Eye (tissue), 1 donor: ENCODE results near the gene RAI1.
A peak's percentile ranks its signal among the peaks of the same experiment; 100 is the strongest.
"Not testable (repeated sequence)": the region's sequence is repeated elsewhere in the genome, so short reads cannot be mapped to it uniquely, and the experiment has no call there.

ENCODE experiments used
- DNase-seq: peaks from one replicate; pipeline ENCODE4 v3.0.0-alpha.2; 2015

RAI1 gene

GRCh38 chr17:17806611-17807274 is 125.5 kb downstream of the RAI1 start:
- DNase-seq, result no peak

- DNase-seq, result no peak
These were observed 126.2 kb downstream of the RAI1 start for GRCh38 chr17:17807440-17807839.

DNA sequence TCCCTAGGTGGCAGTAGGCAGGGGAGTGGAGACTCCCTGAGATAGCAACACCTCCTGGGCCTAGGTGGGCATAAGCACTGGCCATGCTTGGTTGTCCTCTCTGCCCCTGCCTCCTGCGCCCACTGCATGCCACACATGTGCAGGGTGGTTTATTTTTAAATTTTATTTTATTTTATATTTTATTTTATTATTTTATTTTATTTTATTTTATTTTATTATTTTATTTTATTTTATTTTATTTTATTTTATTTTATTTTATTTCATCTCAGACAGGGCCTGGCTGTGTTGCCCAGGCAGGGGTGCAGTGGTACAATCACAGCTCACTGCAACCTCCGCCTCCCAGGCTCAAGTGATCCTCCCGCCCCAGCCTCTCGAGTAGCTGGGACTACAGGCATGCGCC is 126.9 kb downstream of the RAI1 start:
- DNase-seq, result not testable (repeated sequence)

DNA sequence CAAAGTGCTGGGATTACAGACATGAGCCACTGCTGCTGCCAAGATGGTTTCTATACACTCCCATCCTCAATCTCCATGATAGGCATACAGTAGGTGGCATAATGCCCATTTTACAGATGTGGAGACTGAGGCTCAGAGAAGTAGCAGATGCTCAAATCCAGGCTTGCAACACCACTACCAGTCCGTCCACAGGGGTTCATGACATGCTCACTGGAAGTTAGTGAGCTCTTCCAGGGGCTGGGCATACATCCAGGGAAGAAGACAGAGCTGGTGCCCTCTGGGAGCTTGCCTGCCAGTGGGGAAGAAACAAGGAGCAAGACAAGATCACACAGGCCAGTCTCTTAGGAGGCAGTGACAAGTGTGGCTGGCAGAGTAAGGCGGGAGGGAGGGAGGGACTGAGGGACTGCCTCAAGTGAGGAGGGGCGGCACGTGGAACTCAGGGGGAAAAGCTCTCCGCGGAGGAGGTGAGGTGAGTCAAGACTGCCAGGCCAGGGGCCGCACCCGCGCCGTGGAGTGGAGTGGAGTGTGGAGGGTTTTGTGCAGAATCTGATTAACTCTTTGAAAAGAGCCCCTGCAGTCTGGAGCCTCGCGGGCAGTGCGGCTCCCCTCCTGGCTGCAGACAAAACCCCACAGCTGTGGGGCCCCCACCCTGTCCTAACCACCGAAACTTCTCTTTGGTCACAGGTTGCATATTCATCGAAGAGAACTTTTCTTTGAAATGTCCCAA is 127.6 kb downstream of the RAI1 start:
- DNase-seq, result peak; percentile 54

DNA sequence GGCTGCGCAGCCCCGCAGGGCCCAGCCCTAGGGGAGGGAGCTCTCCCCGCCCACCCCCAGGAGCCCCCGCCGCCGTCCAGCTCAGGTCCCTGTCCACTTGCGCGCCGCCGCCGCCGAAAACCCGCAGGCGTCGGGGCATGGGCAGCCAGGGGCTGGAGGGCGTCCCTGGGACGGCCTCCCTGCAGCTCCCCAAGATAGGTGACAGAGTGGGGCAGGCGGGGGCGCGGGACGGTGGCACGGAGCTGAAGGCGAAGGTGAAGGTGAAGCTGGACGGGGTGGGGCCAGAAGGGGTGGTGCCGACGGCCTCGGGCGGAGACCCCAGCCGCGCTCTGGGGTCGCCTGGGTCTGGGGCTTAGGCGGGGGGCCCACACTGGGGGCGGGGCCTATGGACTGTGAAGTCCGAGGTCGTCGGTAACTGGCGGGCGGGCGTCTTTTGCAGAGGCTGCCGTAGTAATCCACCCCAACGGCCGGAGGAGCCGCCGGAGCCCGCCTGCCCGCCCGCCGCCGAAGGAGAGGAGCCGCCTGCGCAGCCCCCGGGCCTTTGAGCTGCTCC is 128.3 kb downstream of the RAI1 start:
- no peak for DNase-seq

DNA sequence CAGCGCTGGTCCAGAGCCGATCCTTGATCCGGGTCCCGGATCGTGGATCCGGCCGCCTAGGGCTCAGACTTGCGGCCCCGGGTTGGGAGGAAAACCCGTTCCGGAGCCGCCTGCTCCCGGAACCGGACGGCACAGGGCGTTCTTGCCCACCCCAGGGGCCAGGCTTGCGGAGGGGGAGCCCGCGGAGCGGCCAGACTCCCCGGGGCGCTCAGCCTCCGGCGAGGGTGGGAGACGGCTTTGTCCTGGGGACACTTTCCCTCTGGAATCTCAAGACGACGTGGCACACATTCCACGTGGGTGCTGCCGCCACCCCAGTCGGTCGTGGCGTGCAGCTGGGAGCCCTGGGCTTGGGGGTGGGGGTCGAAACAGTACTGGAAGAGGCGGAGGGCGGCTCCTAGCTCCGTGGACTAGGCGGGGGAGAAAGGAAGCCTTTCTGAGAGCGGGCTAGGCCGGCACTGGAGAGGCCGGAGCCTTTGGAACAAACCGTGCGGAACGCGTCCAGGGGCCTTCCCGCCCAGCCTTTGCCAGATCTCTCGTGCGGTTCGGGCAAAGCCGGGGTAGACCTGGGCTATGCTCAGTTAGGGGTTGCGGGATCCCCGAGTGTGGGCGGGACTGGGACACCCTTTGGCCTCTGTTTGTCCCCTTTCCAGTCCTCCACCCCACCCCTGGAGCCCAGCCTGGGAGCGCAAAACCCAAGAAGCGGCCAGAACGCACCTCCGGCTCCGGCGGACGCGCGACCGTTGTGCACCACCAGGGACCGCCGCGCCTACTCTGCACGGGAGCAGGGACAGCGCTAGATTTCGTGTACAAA is 129.0 kb downstream of the RAI1 start:
- DNase-seq, result peak; percentile 93

GRCh38 chr17:17810895-17811248 is 129.6 kb downstream of the RAI1 start:
- no peak for DNase-seq

DNA sequence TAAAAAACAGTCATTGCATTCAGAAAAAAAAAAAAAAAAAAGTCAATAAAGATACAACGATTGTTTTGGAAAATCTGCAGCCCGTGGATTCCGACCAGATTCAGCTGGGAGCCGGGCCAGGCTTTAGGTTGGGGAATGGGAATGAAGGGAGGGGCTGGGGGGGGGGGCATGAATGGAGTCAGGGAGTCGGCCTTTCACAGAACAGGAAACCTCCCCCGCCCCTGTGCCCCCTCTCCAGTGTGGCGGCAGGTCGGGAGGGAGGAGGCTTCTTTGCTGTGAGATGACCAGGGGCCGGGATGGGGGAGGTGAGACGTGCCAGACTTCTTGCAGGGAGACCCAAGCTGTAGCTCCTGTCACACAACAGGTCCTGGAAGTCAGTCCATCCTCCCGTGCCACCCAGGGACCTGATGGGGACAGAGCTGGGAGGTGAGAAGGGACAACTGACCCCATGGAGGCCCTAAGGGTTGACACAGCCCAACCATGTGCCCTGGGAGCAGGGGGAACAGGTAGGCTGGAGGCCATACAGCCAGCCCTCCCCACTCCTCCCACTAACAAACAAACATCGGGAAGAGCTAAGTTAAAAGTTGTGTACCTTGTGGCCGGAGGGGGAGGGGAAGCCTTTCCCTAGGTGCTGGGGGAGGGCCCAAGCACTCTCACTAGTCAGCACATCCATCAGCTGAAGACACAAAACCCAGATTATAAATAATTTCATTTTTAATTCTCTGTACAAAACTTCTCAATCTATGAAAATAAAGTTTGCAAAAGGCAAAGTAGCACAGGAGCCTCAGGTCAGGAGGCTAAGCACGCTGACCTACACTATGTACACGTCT is 130.3 kb downstream of the RAI1 start:
- DNase-seq, result peak; percentile 78

GRCh38 chr17:17812211-17813054 is 131.2 kb downstream of the RAI1 start:
- DNase-seq, result peak; percentile 93

DNA sequence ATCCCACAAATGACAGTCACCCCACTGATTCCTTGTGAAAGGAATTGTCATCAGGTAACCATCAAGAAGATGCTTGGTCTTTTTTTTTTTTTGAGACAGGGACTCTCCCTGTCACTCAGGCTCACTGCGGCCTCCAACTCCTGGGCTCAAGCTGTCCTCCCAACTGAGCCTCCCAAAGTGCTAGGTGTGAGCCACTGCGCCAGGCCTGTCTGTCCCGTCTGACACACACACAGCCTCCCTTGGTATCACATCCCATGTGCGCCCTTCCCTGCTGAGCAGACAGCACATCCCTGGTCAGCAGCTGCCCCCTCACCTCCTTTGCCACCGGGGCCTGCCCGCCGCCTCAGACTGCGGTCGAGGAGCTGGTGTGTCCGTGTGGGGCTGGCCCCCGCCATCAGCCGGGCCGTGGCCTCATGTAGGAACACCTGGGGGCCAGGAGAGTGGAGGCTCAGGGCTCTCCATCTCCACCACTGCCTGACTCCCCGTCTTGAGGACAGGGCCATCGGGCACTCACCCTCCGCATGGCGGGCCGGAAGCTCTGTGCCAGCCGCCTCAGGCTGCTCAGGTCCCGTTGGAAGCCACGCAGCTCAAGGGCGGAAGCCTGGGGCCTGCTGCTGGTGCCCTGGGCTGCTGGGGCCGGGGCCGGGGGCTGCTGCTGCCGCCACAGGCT is 131.9 kb downstream of the RAI1 start:
- DNase-seq, result peak; percentile 29

DNA sequence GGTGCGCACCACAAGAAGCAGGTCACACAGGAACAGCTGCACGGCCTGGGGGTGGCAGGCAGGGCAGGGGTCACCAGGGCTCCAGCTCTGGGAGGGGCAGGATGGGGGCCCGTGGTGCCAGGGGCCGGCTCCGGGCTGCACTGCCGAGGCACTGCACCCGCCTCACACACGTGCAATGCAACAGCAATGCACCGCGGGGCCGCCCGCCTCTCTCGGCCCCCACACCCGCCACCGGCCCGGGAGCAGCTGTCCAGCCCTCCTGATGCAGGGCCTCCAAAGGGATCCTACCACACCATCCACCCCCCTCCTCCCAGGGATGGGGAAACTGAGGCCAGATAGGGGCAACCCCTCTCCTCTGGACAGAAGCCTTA is 132.5 kb downstream of the RAI1 start:
- DNase-seq, result no peak

- peak; percentile 38 for DNase-seq
These were observed 133.2 kb downstream of the RAI1 start for GRCh38 chr17:17814162-17815061.

DNA sequence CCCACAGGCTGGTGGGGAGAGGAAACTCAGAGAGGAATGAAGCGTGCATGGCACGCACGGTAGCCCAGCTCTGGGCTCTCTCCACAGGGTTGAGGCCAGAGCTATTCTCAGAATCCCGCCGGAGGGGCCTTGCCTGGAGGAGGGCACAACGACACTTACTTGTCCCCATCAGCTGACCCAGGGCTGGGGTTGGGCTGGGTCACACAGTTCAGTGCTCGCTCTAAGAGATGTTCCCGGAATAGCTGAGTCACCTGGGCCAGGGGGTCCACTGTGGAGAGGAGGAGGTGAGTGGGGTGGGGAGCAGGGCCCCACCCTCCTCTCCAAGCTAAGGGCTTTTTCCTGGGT is 133.8 kb downstream of the RAI1 start:
- no peak for DNase-seq

DNA sequence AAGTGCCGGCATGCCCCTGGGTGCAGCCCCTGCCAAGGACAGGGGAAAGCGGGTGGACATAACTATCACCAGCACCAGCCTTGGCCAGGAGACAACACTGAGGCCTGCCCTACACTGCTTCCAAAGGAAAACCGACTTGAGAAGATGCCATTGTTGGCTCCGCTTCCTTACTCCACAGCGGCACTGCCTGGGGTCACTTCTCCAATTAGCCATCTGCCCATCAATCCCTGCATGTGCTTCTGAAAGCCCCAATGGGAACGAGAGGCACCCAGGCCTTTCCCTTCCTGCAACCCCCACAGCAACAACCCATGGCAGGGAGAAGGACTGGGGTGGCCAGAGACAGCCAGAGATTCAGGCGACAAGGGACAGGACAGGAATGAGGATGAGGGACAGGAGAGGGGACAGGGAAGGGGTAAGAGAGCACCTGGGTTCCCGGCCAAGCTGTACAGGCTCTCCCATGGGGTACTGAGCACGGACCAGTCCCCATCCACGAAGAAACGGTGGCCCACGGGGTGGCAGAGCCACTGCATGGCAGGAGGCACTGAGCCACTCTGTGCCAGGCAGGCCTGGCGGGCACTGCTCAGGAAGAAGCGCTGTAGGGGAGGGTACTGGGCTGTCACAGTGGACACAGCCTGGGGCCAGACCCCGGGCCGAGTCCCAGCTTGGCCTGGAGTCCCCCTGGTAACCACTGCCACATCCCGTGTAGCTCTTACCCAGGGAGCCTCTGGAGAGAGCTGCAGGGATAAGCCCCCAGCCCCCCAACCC is 134.4 kb downstream of the RAI1 start:
- peak; percentile 64 for DNase-seq

DNA sequence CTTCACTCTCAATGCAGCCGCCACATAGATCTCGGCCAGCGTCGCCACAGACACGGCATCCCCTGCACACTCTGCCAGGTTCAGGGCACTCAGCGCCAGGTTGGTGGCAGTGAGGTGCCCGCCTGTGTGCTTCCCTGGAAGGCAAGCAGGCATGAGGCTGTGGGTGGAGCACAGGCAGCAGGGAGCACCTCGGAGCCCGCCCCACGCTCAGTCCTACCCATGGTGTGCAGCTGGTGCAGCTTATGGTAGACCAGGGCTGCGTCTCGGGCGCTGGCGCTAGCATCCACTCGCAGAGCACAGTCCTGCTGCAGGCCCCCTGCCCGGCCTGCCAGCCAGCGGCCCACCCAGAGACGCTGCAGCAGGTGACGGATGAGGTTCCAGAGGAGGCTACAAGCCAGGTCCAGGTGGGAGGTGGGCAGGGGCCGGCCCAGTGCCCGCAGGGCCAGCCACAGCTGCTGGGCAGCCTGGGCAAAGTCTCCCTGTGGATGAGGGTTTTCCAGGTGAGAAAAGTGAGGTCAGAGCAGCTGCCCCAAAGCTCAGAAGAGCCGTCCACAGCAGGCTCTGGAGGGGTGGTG is 135.1 kb downstream of the RAI1 start:
- DNase-seq, result no peak

GRCh38 chr17:17816831-17817551 is 135.7 kb downstream of the RAI1 start:
- peak; percentile 33 for DNase-seq

DNA sequence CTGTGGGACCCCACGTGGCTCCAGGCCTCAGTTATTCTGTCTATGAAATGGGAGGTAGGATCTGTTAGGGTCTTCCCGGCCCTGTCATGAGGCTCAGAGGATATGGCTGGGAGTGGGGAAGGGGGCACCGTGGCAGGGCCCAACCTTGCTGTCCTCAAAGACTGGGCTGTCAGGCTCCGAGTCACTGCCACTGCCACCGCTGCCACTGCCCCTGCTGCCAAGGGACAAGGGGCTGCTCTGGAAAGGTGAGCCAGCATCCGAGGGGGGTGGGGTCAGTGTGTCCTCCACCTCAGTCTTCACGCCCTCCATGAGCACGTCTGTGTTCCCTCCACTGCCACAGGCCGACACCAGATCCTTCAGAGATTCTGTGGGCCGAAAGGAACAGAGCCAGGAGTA is 136.3 kb downstream of the RAI1 start:
- DNase-seq, result no peak

- no peak for DNase-seq
These were observed 136.8 kb downstream of the RAI1 start for GRCh38 chr17:17818088-17818526.
